NT2/D1 (cell line): ENCODE data around the gene POLN.

Source experiments
- YY1 ChIP-seq: IDR thresholded peaks from 2 replicates; pipeline ENCODE4 v1.6.1; 2011; ENCODE audit not compliant: insufficient read length, insufficient read depth
- ZNF274 ChIP-seq: IDR thresholded peaks from 2 replicates; pipeline ENCODE4 v1.6.1; 2011; ENCODE audit warnings: mild to moderate bottlenecking, low read depth, low read length

DNA sequence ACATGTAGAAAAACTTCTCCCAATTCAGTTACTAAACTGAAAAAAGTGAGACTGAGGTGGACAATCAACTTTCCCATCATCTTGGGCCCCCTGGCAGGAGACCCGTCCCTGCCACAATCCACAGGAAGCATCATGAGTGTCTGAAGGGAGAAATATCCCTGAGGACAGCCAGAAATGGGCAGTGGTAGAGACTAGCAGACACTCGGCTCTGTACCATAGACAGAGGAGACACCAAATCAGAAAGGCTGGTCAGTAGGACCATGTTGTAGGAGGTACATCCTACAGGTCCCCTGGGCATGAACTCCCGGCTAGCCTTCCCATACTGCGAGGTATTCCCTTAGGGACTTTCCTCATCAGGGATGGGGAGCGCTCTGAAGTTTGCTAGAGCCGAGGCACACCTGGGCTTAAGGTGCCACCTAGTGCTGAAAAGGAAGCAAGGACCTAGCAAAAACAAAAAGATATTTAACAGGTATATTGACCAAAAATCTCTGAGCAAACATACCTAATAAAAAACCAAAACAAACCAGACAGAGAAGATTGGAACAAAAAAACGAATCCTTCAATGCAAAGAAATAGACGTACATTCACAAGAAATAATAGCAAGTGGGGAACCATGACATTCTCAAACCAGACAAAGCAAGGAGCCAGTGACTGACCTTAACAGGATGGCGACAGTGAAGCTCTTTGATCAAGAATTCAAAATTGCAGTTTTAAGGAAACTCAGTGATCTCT, 55.6 kb downstream of the POLN start:
- TF ChIP-seq ZNF274 (no peak), YY1 (no peak)
